SK-N-SH (cell line): ENCODE data around the gene C17orf113. TPM values are rescaled to one million over a fixed set of nuclear protein-coding genes. Genes with fewer than 3 reads are reported as not detected.

ENCODE experiments used
- CTCF ChIA-PET: fragments of 300-600, 350-600 bp; formaldehyde crosslinking; extraction: SDS; loops from one replicate; lab custom pipeline; 2021; lab: Yijun Ruan, JAX
- POLR2A ChIA-PET: fragments of 350-600 bp; sonication (Branson Sonifier 250); formaldehyde crosslinking; extraction: SDS; loops from one replicate; lab custom pipeline; 2020; ENCODE audit warnings: antibody characterized with exemption, inconsistent platforms; lab: Yijun Ruan, JAX
- DNase-seq: peaks from one replicate; pipeline ENCODE4 v3.0.0; 2012
- H2AFZ ChIP-seq: fragments of 200-600 bp; sonication (generic); 2 replicates; pipeline ENCODE4 v1.8.1; 2016; ENCODE audit warnings: antibody characterized with exemption, mild to moderate bottlenecking, low read depth
- H3F3A ChIP-seq: fragments of 200-600 bp; sonication (generic); replicated peaks from 2 replicates; pipeline ENCODE3; 2016; ENCODE audit warnings: antibody characterized with exemption, mild to moderate bottlenecking; ENCODE audit not compliant: insufficient read depth
- H3K27ac ChIP-seq, 2 experiments: fragments of 200-500 bp in 1 of 2; fragments of 200-600 bp in 1 of 2; sonication (Bioruptor generic) in 1 of 2; sonication (generic), shearing (Covaris generic) in 1 of 2; 2 replicates each; pipeline versions ENCODE4 v1.5.1 to v1.6.1; 2014 to 2016; ENCODE audit warnings: low read depth in 2 of 2, inconsistent platforms in 1 of 2, low read length in 1 of 2, mild to moderate bottlenecking in 1 of 2, mixed read lengths in 1 of 2
- H3K27me3 ChIP-seq: fragments of 200-600 bp; sonication (generic), shearing (Covaris generic); 2 replicates; pipeline ENCODE4 v1.6.1; 2016; ENCODE audit warnings: mixed run types; ENCODE audit not compliant: insufficient read depth
- H3K36me3 ChIP-seq, 2 experiments: fragments of 200-500 bp in 1 of 2; fragments of 200-600 bp in 1 of 2; sonication (Bioruptor generic) in 1 of 2; sonication (generic) in 1 of 2; replicated peaks in 1 of 2; 2 replicates each; pipeline versions ENCODE3 to v1.5.1; 2014 to 2016; ENCODE audit warnings: low read length in 1 of 2, mild to moderate bottlenecking in 1 of 2; ENCODE audit not compliant: insufficient read depth in 2 of 2, control insufficient read depth in 1 of 2
- H3K4me1 ChIP-seq, 2 experiments: fragments of 200-500 bp in 1 of 2; fragments of 200-600 bp in 1 of 2; sonication (Bioruptor generic) in 1 of 2; sonication (generic), shearing (Covaris generic) in 1 of 2; 2 replicates each; pipeline versions ENCODE4 v1.5.1 to v1.6.1; 2014 to 2016; ENCODE audit warnings: low read depth in 1 of 2, low read length in 1 of 2, mixed run types in 1 of 2; ENCODE audit not compliant: insufficient read depth in 2 of 2, control insufficient read depth in 1 of 2
- H3K4me2 ChIP-seq: fragments of 200-600 bp; sonication (generic), shearing (Covaris generic); 2 replicates; pipeline ENCODE4 v1.6.1; 2017; ENCODE audit warnings: mixed run types
- H3K4me3 ChIP-seq, 2 experiments: fragments of 200-500 bp in 1 of 2; fragments of 200-600 bp in 1 of 2; sonication (Bioruptor generic) in 1 of 2; sonication (generic), shearing (Covaris generic) in 1 of 2; 2 replicates each; pipeline versions ENCODE4 v1.5.1 to v1.8.1; 2014 to 2016; ENCODE audit warnings: low read depth in 2 of 2, inconsistent platforms in 1 of 2, low read length in 1 of 2, mild to moderate bottlenecking in 1 of 2, mixed read lengths in 1 of 2, moderate library complexity in 1 of 2
- H3K79me2 ChIP-seq: fragments of 200-600 bp; sonication (generic); 2 replicates; pipeline ENCODE4 v1.8.1; 2017; ENCODE audit warnings: mild to moderate bottlenecking; ENCODE audit not compliant: insufficient read depth
- H3K9ac ChIP-seq: fragments of 200-600 bp; sonication (generic); 2 replicates; pipeline ENCODE4 v1.6.1; 2017; ENCODE audit warnings: mixed run types
- H3K9me2 ChIP-seq: fragments of 200-600 bp; sonication (generic); 2 replicates; pipeline ENCODE4 v1.6.1; 2017; ENCODE audit warnings: mixed run types
- H3K9me3 ChIP-seq: fragments of 200-600 bp; sonication (generic); 2 replicates; pipeline ENCODE4 v1.6.1; 2017; ENCODE audit warnings: mixed run types, mild to moderate bottlenecking, moderate library complexity
- H4K20me1 ChIP-seq: fragments of 200-600 bp; sonication (generic); 2 replicates; pipeline ENCODE4 v1.6.1; 2017; ENCODE audit warnings: mild to moderate bottlenecking, mixed run types; ENCODE audit not compliant: insufficient read depth
- CHD2 ChIP-seq: fragments of 150-350 bp; IDR thresholded peaks from 2 replicates; pipeline ENCODE4 v1.6.1; 2018; ENCODE audit warnings: low read length; ENCODE audit not compliant: partially characterized antibody
- EZH2phosphoT487 ChIP-seq: fragments of 200-600 bp; sonication (generic); IDR thresholded peaks from 2 replicates; pipeline ENCODE4 v1.6.1; 2017; ENCODE audit warnings: low read depth, mixed run types, mild to moderate bottlenecking, antibody characterized with exemption, moderate library complexity, borderline replicate concordance
- FOSL2 ChIP-seq: IDR thresholded peaks from 2 replicates; pipeline ENCODE4 v1.4.0; 2012; ENCODE audit warnings: low read depth, mild to moderate bottlenecking, moderate library complexity, borderline replicate concordance
- GATA2 ChIP-seq: sonication (generic); formaldehyde crosslinking; IDR thresholded peaks from 2 replicates; pipeline ENCODE4 v1.5.0; 2020; ENCODE audit warnings: mild to moderate bottlenecking, missing genetic modification reagents
- MAX ChIP-seq: IDR thresholded peaks from 2 replicates; pipeline ENCODE4 v1.4.0; 2012; ENCODE audit warnings: low read depth
- MEF2A ChIP-seq: IDR thresholded peaks from 2 replicates; pipeline ENCODE4 v1.4.0; 2012; ENCODE audit warnings: low read depth, borderline replicate concordance
- NFIC ChIP-seq: IDR thresholded peaks from 2 replicates; pipeline ENCODE4 v1.4.0; 2012; ENCODE audit warnings: borderline replicate concordance
- NRF1 ChIP-seq: IDR thresholded peaks from 2 replicates; pipeline ENCODE4 v1.6.1; 2012; ENCODE audit warnings: low read depth, mild to moderate bottlenecking, low read length
- REST ChIP-seq: IDR thresholded peaks from 2 replicates; pipeline ENCODE4 v1.6.1; 2012; ENCODE audit warnings: mild to moderate bottlenecking, low read depth, low read length, moderate library complexity
- USF2 ChIP-seq: fragments of 150-350 bp; IDR thresholded peaks from 2 replicates; pipeline ENCODE4 v1.6.1; 2017; ENCODE audit warnings: antibody characterized with exemption, low read length, low read depth, borderline replicate concordance
- ZBTB33 ChIP-seq: IDR thresholded peaks from 2 replicates; pipeline ENCODE4 v1.4.0; 2012; ENCODE audit warnings: low read depth, borderline replicate concordance
- WGBS: methylation state at CpG from one replicate; pipeline ENCODE4 v1.1.6; 2017; ENCODE audit warnings: low lambda C conversion rate; 5-methylcytosine and 5-hydroxymethylcytosine counted together
- polyA plus RNA-seq, 3 experiments: library from polyadenylated mRNA; depleted of rRNA; stranded (reverse); fragments of >200 nt; gene quantifications; 2 replicates each; pipeline ENCODE4 v1.2.3, GENCODE V29; 2012

The C17orf113 gene
- polyA plus RNA-seq, 1 of the 3 experiments (the other 2 are of a cell fraction), result 0.44 TPM

GRCh38 chr17:42059815-42060214 lies 9.4 kb upstream of the C17orf113 start:
- WGBS, result 68% methylated on average over 4 of the region's 4 CpGs
- Histone ChIP-seq H3K9me2 (no peaks in the 10 kb centered on the region), H3K4me2 (no peak overlapping the region), H3K9me3 (no peaks in the 10 kb centered on the region), H3K9ac (no peak overlapping the region), H3K27ac (no peak overlapping the region), H3K27me3 (no peaks in the 10 kb centered on the region), H3K79me2 (no peaks in the 10 kb centered on the region), H4K20me1 (no peaks in the 10 kb centered on the region), H3K36me3 (no peaks in the 10 kb centered on the region), H3K4me3 (no peak overlapping the region), H3K4me1 (no peaks in the 10 kb centered on the region; a peak in 1 of 4 replicates), H2AFZ (no peak overlapping the region), H3F3A (no peaks in the 10 kb centered on the region)
- TF ChIP-seq FOSL2, result no peak
- TF ChIP-seq NRF1, result no peak
- TF ChIP-seq EZH2phosphoT487, result no peak
- no peak for TF ChIP-seq REST
- no peak for TF ChIP-seq USF2
- no peak for TF ChIP-seq NFIC
- TF ChIP-seq ZBTB33, result no peak
- no peak for TF ChIP-seq CHD2
- no peak for TF ChIP-seq MEF2A
- no peak for TF ChIP-seq MAX
- TF ChIP-seq GATA2, result no peak
- POLR2A ChIA-PET, result no interaction called here
- no peak for DNase-seq
- CTCF ChIA-PET, result interaction anchor here (1.9 to 3.6 kb wide), 3 partner anchors 8 to 42 kb away, joined by 4 to 16 read pairs (median 6); no protein-coding TSS in a partner anchor
